Testis (tissue), 2 donors: ENCODE measurements around the gene SNRPD3.

ENCODE experiments used
- POLR2A ChIP-seq: fragments of 450-650 bp; IDR thresholded peaks from one replicate; pipeline ENCODE4 v1.6.1; 2017; ENCODE audit warnings: antibody characterized with exemption, mild to moderate bottlenecking, moderate library complexity
- TF ChIP-seq, protein P1 (sequence below), 3 experiments: fragments of 450-650 bp in 2 of 3; fragments of 200-600 bp in 1 of 3; sonication (generic) in 1 of 3; IDR thresholded peaks; one replicate each; pipeline ENCODE4 v1.5.1; 2016 to 2019; ENCODE audit warnings: antibody characterized with exemption in 3 of 3, mild to moderate bottlenecking in 2 of 3, moderate library complexity in 1 of 3

DNA sequence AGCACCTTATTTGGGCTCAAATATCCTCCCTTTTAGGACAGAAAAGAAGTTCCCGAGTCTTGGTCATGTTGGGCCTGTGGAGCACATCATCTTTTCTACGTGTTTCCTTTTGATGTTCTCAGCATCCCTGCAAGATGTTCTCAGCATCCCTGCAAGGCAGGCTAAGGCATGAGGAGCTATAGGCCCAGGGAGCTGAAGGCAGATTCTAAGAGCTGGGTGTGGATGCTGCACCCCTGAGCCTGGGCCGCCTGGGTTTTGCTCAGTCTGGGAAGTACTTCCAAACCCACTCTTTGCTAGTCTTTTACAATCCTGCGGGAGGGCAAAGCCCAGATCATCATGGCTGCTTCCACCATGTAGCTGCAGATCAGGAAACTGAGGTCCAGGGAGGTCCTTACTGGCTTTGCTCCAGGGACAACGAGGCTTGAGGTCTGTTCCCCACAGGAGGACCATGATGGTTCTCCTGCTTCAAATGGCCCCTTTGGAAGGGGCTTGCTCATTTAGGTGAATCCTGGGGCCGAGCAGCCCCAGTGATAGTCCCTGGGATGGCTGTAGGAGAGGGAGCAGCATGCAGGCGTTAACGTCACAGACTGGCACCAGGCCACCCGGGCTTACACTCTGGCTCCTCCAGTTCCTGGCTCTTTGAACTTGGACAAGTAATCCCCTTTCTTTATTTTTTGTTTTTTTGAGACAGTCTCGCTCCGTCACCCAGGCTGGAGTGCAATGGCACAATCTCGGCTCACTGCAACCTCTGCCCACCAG lies 26.4 kb downstream of the SNRPD3 start:
- TF ChIP-seq, protein P1, sequence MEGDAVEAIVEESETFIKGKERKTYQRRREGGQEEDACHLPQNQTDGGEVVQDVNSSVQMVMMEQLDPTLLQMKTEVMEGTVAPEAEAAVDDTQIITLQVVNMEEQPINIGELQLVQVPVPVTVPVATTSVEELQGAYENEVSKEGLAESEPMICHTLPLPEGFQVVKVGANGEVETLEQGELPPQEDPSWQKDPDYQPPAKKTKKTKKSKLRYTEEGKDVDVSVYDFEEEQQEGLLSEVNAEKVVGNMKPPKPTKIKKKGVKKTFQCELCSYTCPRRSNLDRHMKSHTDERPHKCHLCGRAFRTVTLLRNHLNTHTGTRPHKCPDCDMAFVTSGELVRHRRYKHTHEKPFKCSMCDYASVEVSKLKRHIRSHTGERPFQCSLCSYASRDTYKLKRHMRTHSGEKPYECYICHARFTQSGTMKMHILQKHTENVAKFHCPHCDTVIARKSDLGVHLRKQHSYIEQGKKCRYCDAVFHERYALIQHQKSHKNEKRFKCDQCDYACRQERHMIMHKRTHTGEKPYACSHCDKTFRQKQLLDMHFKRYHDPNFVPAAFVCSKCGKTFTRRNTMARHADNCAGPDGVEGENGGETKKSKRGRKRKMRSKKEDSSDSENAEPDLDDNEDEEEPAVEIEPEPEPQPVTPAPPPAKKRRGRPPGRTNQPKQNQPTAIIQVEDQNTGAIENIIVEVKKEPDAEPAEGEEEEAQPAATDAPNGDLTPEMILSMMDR (IDR thresholded peaks at IDR 0.05), result no peak
- TF ChIP-seq POLR2A, result no peak
